ENCODE data around the gene G2E3. TPM values are rescaled to one million over a fixed set of nuclear protein-coding genes. Genes with fewer than 3 reads are reported as not detected.
"Not testable (repeated sequence)": the region's sequence is repeated elsewhere in the genome, so short reads cannot be mapped to it uniquely, and the experiment has no call there.

G2E3 gene
- total and polyA plus RNA-seq, 4 donors: 19.4 to 29.5 (median 26.3) TPM

DNA sequence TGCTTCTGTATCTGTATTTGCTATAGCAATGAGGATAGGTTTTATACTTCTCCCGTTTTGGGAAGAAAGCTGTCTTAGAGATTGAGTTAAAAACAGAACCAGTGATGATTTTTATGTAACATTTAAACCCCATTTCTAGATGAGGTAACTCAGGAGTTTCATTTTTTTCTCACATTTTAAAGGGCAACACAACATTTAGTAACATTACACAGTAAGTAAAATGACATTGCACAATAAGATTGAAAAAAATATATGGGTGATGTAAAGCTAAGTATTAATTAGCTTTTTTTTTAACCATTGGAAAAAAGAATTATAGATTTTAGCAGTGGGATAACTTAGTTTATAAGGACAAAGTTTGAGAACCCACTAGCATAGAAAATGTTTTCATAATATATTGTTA lies 38.0 kb downstream of the G2E3 start:
- Histone ChIP-seq H3K4me1 (ENCODE audit: control insufficient read depth, insufficient read depth, low read length) (no peaks in the 10 kb centered on the region), H3K27me3 (ENCODE audit: control insufficient read depth, insufficient read depth, low read length) (no peaks in the 10 kb centered on the region), H3K27ac (ENCODE audit: low read depth, low read length) (no peak overlapping the region), H3K9me3 (ENCODE audit: control insufficient read depth, insufficient read depth, low read length) (no peaks in the 10 kb centered on the region), H3K4me3 (ENCODE audit: low read depth, low read length) (no peak overlapping the region), H3K36me3 (ENCODE audit: control insufficient read depth, insufficient read depth, low read length) (peaks cover 5% of the 10 kb centered on the region)
- no peak for DNase-seq (ENCODE audit: low read depth in 4 of 6, low spot score in 6 of 6)
- WGBS (ENCODE audit: insufficient coverage): no CpG with 5 or more reads among the region's 1 CpG

DNA sequence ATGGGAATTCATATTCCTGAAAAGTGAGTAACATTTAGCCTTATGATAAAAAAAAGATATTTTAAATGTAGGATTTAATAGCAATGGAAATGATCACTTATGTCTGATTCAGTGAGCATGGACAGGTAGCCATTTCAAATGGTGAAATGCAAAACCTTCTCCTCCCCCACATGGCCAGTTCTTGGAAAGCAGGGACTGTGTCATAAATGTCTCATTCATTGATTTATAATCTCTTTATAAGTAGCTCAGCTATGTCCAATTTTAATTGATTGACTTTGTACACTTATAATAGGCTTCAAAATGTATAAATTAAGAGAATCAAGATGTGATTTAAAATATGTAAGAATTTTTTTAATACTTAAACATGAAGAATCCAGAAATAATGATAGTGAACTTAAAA lies 38.5 kb downstream of the G2E3 start:
- H3K9me3 ChIP-seq (ENCODE audit: control insufficient read depth, insufficient read depth, low read length): no peaks in the 10 kb centered on the region
- H3K36me3 ChIP-seq (ENCODE audit: control insufficient read depth, insufficient read depth, low read length): peaks cover 6% of the 10 kb centered on the region
- H3K4me3 ChIP-seq (ENCODE audit: low read depth, low read length): no peak overlapping the region
- no peak for DNase-seq (ENCODE audit: low read depth in 4 of 6, low spot score in 6 of 6)
- no peaks in the 10 kb centered on the region for H3K4me1 ChIP-seq (ENCODE audit: control insufficient read depth, insufficient read depth, low read length)
- no peaks in the 10 kb centered on the region for H3K27me3 ChIP-seq (ENCODE audit: control insufficient read depth, insufficient read depth, low read length)
- H3K27ac ChIP-seq (ENCODE audit: low read depth, low read length): no peak overlapping the region

DNA sequence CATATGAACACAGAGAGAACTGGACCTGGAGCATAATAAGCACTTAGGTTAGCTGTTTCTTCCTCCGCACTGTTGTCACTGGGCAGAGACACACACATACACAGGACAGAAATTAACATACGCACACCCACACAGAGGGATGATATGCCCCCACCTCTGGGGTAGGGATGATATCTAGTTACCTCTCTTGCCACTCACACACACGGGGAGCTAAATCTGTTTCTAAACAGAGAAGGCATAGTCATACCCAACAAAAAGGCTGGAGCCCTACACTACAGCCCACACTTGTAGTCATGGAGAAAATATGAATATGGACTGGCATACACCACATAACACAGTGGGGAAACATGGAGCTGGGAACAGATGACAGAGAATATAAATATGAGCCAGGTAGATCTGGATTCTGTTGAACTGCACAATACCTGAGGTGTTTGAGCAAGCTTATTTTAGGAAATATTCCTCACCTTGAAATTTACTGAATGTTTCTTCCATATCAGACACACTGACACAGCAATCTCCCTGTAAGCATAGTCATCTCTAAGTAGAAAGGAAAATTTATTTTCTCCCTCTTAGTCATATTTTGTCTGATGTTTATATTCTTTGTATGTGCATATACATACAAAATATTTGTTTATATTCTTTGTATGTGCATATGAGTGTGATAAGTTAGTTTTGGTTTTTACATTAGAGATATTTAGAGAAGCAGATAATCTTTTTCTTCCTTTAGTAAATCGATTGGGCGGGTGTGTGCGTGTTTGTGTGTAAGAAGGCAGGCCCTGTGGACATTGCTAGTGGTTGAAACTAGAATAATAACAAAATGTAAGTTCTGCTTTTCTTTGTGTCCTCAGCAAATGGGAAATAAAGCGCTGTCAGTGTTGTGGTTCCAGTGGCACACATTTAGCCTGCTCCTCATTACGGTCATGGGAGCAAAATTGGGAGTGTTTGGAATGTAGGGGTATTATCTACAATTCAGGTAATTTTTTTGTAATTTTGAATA lies 42.3 kb downstream of the G2E3 start:
- no peak for DNase-seq (ENCODE audit: low read depth in 4 of 6, low spot score in 6 of 6)
- H3K27me3 ChIP-seq (ENCODE audit: control insufficient read depth, insufficient read depth, low read length): no peaks in the 10 kb centered on the region
- no peak overlapping the region for H3K4me3 ChIP-seq (ENCODE audit: low read depth, low read length)
- H3K36me3 ChIP-seq (ENCODE audit: control insufficient read depth, insufficient read depth, low read length): peaks cover 17% of the 10 kb centered on the region
- no peaks in the 10 kb centered on the region for H3K9me3 ChIP-seq (ENCODE audit: control insufficient read depth, insufficient read depth, low read length)
- H3K4me1 ChIP-seq (ENCODE audit: control insufficient read depth, insufficient read depth, low read length): no peaks in the 10 kb centered on the region
- WGBS (ENCODE audit: insufficient coverage): 86% methylated on average over 2 of the region's 8 CpGs
- H3K27ac ChIP-seq (ENCODE audit: low read depth, low read length): no peak overlapping the region

DNA sequence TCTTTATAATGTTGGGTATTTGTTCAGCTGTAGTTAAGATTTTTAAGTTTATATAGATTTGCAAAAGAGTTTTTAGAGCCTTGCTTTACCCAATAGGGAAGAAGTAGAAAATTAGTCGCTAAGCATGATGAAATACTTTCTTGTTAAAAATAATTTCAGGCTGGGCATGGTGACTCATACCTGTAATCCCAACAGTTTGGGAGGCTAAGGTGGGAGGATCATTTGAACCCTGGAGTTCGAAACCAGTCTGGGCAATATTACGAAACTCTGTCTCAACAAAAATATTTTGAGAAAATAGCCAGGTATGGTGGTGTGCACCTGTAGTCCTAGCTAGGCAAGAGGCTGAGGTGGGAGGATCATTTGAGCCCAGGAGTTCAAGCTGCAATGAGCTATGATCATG lies 44.4 kb downstream of the G2E3 start:
- Histone ChIP-seq H3K4me3 (ENCODE audit: low read depth, low read length) (no peak overlapping the region), H3K27me3 (ENCODE audit: control insufficient read depth, insufficient read depth, low read length) (no peaks in the 10 kb centered on the region), H3K9me3 (ENCODE audit: control insufficient read depth, insufficient read depth, low read length) (no peaks in the 10 kb centered on the region), H3K4me1 (ENCODE audit: control insufficient read depth, insufficient read depth, low read length) (no peaks in the 10 kb centered on the region), H3K27ac (ENCODE audit: low read depth, low read length) (no peak overlapping the region), H3K36me3 (ENCODE audit: control insufficient read depth, insufficient read depth, low read length) (peaks cover 12% of the 10 kb centered on the region)
- no peak for DNase-seq (ENCODE audit: low read depth in 4 of 6, low spot score in 6 of 6)
- 100% methylated on average over 1 of the region's 3 CpGs for WGBS (ENCODE audit: insufficient coverage)

DNA sequence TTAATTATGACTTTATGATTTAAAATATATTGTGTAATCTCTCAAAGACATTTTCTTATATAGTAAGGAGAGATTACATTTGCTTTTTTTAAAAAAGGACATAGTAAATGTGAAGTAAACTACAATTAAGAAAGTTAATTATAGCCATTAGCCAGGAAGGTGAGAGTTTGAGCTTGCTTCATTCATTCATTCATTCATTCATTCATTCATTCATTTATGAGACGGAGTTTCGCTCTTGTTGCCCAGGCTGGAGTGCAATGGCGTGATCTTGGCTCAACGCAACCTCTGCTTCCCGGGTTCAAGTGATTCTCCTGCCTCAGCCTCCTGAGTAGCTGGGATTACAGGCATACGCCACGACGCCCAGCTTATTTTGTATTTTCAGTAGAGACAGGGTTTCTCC lies 45.7 kb downstream of the G2E3 start:
- H3K36me3 ChIP-seq (ENCODE audit: control insufficient read depth, insufficient read depth, low read length): peaks cover 12% of the 10 kb centered on the region
- not testable (repeated sequence) for H3K27me3 ChIP-seq (ENCODE audit: control insufficient read depth, insufficient read depth, low read length)

DNA sequence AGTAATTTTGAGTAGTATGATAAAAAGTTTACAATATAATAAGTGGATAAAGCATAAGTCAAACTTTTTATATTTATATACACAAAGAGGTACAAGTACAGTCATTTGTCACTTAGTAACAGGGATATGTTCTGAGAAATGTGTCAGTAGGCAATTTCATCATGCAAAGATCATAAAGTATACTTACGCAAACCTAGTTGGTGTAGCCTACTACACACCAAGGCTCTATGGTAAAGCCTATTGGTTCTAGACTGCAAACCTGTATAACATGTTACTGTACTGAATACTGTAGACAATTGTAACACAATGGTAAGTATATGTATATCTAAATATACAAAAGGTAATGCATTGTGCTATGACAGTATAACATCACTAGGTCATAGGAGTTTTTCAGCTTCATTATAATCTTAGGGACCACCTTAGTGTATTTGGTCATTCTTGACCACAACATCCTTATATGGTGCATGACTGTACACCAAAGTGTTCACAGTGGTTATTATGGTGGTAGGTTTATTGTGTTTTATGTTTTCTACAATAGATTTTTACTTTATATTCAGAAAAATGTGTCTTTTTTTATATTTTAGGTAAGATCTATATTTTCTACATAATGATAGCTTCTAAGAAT lies 48.3 kb downstream of the G2E3 start:
- Histone ChIP-seq H3K36me3 (ENCODE audit: control insufficient read depth, insufficient read depth, low read length) (peaks cover 15% of the 10 kb centered on the region), H3K4me3 (ENCODE audit: low read depth, low read length) (no peak overlapping the region), H3K27me3 (ENCODE audit: control insufficient read depth, insufficient read depth, low read length) (no peaks in the 10 kb centered on the region), H3K27ac (ENCODE audit: low read depth, low read length) (no peak overlapping the region), H3K4me1 (ENCODE audit: control insufficient read depth, insufficient read depth, low read length) (no peaks in the 10 kb centered on the region), H3K9me3 (ENCODE audit: control insufficient read depth, insufficient read depth, low read length) (no peaks in the 10 kb centered on the region)
- no peak for DNase-seq (ENCODE audit: low read depth in 4 of 6, low spot score in 6 of 6)
- no CpG with 5 or more reads among the region's 1 CpG for WGBS (ENCODE audit: insufficient coverage)

More for the DNA sequence above, 45.7 kb downstream of the G2E3 start:
- not testable (repeated sequence) for H3K4me3 ChIP-seq (ENCODE audit: low read depth, low read length); H3K4me1 ChIP-seq (ENCODE audit: control insufficient read depth, insufficient read depth, low read length); DNase-seq (ENCODE audit: low read depth in 4 of 6, low spot score in 6 of 6); H3K9me3 ChIP-seq (ENCODE audit: control insufficient read depth, insufficient read depth, low read length); H3K27ac ChIP-seq (ENCODE audit: low read depth, low read length)
- WGBS (ENCODE audit: insufficient coverage): 99% methylated on average over 8 of the region's 8 CpGs

DNA sequence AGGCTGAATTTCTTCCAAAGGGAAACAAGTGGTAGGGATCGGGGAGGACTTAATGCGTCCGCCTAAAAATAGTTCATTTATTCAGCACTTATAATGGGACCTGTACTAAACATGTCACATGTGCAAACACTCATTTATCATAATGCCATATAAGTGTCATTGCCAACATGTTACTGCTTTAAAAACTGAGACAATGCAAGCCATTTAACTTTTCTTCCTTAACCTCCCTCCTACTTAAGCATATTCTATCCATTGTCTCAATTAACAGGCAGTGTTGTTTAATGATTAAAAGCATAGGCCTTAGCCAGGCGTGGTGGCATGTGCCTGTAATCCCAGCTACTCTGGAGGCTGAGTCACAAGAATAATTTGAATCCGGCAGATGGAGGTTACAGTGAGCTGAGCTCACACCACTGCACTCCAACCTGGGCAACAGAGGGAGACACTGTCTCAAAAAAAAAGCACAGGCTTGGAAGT lies 49.6 kb downstream of the G2E3 start:
- Histone ChIP-seq H3K9me3 (ENCODE audit: control insufficient read depth, insufficient read depth, low read length) (no peaks in the 10 kb centered on the region), H3K36me3 (ENCODE audit: control insufficient read depth, insufficient read depth, low read length) (peaks cover 4% of the 10 kb centered on the region), H3K27ac (ENCODE audit: low read depth, low read length) (no peak overlapping the region), H3K4me3 (ENCODE audit: low read depth, low read length) (no peak overlapping the region), H3K4me1 (ENCODE audit: control insufficient read depth, insufficient read depth, low read length) (no peaks in the 10 kb centered on the region), H3K27me3 (ENCODE audit: control insufficient read depth, insufficient read depth, low read length) (no peaks in the 10 kb centered on the region)
- 51% methylated on average over 2 of the region's 5 CpGs for WGBS (ENCODE audit: insufficient coverage)
- DNase-seq (ENCODE audit: low read depth in 4 of 6, low spot score in 6 of 6): no peak

DNA sequence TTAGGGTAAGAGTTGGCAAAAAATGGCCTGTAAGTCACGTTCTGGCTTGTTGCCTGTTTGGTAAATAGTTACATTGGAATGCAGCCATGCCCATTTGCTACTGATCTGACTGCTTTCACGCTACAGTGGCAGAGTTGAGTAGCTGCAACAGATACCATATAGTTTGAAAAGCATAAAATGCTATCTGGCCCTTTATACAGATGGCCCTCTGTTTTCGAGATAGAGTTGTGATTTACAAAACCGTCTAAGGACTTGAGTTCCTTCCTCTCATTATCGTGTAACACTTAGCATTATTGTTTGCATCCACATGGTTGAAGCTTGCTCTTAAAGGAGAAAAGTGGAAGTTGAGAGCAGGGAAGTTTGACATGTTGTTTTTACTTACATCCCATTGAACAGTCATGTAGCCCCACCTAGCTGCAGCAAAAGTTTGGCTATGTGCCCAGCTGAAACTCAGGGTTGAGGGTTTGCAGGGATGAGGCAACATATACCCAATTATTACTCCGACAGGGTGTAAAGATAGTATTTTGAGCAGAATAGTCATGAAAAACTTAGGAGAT lies 51.9 kb downstream of the G2E3 start:
- WGBS (ENCODE audit: insufficient coverage): 20% methylated on average over 1 of the region's 6 CpGs
- Histone ChIP-seq H3K4me1 (ENCODE audit: control insufficient read depth, insufficient read depth, low read length) (no peaks in the 10 kb centered on the region), H3K27me3 (ENCODE audit: control insufficient read depth, insufficient read depth, low read length) (no peaks in the 10 kb centered on the region), H3K4me3 (ENCODE audit: low read depth, low read length) (no peak overlapping the region), H3K36me3 (ENCODE audit: control insufficient read depth, insufficient read depth, low read length) (peaks cover 3% of the 10 kb centered on the region), H3K27ac (ENCODE audit: low read depth, low read length) (no peak overlapping the region), H3K9me3 (ENCODE audit: control insufficient read depth, insufficient read depth, low read length) (no peaks in the 10 kb centered on the region)
- DNase-seq (ENCODE audit: low read depth in 4 of 6, low spot score in 6 of 6): peak in 2 of 6 donors; percentile 43 to 66

DNA sequence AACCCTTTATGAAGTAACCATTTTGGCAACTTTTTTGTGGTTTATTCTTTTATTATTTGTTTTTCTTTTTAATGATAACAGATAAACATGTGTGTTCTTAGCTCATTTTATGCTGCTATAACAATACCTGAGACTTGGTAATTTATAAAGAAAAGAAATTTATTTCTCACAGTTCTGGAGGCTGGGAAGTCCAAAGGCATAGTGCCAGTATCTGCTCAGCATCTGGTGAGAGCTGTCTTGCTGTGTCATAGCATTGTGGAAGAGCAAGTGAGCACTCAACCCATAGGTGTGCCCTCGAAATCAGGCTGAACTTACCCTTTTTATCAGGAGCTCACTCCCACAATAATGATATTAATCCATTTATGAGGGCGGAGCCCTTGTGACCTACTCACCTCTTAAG lies 55.2 kb downstream of the G2E3 start:
- no peaks in the 10 kb centered on the region for H3K27me3 ChIP-seq (ENCODE audit: control insufficient read depth, insufficient read depth, low read length)
- no peak overlapping the region for H3K27ac ChIP-seq (ENCODE audit: low read depth, low read length)
- no peak overlapping the region for H3K4me3 ChIP-seq (ENCODE audit: low read depth, low read length)
- DNase-seq (ENCODE audit: low read depth in 4 of 6, low spot score in 6 of 6): no peak
- peaks cover 3% of the 10 kb centered on the region for H3K36me3 ChIP-seq (ENCODE audit: control insufficient read depth, insufficient read depth, low read length)
- 78% methylated on average over 1 of the region's 2 CpGs for WGBS (ENCODE audit: insufficient coverage)
- H3K9me3 ChIP-seq (ENCODE audit: control insufficient read depth, insufficient read depth, low read length): no peaks in the 10 kb centered on the region
- H3K4me1 ChIP-seq (ENCODE audit: control insufficient read depth, insufficient read depth, low read length): no peaks in the 10 kb centered on the region
